SH-SY5Y (cell line): ENCODE data around the gene CCDC157.

Experiments used
- GATA2 ChIP-seq: IDR thresholded peaks from 2 replicates; pipeline ENCODE4 v1.6.1; 2011; ENCODE audit warnings: mild to moderate bottlenecking, low read depth, low read length
- GATA3 ChIP-seq: IDR thresholded peaks from 2 replicates; pipeline ENCODE4 v1.6.1; 2011; ENCODE audit warnings: low read depth, mild to moderate bottlenecking, low read length, moderate library complexity

GRCh38 chr22:30399718-30400117 is 42.9 kb downstream of the CCDC157 start:
- TF ChIP-seq GATA3 = no peak
- TF ChIP-seq GATA2 = no peak
